GM23338 (cell line): ENCODE results near the gene ANTXR2. TPM values are rescaled to one million over a fixed set of nuclear protein-coding genes. Genes with fewer than 3 reads are reported as not detected.

Source experiments
- ATAC-seq: fragments of 200-7000 bp; cut with Tn5 transposase; 3 replicates; pipeline ENCODE4 v1.9.1; 2020
- DNase-seq: peaks from one replicate; pipeline ENCODE4 v3.0.0-alpha.2; 2015; ENCODE audit warnings: low spot score
- H2AFZ ChIP-seq: fragments of 200-600 bp; sonication (generic); 2 replicates; pipeline ENCODE4 v1.8.0; 2016; ENCODE audit warnings: antibody characterized with exemption, mild to moderate bottlenecking, moderate library complexity
- H3F3A ChIP-seq: fragments of 200-600 bp; sonication (generic); replicated peaks from 2 replicates; pipeline ENCODE4 v1.8.0; 2017; ENCODE audit warnings: antibody characterized with exemption, mixed run types, low read depth
- H3K27ac ChIP-seq: fragments of 200-600 bp; sonication (generic); 2 replicates; pipeline ENCODE4 v1.6.1; 2016; ENCODE audit warnings: low read depth
- H3K27me3 ChIP-seq: fragments of 200-600 bp; sonication (generic); 2 replicates; pipeline ENCODE4 v1.8.0; 2016; ENCODE audit warnings: mild to moderate bottlenecking, mixed run types, moderate library complexity; ENCODE audit not compliant: insufficient read depth
- H3K36me3 ChIP-seq: fragments of 200-600 bp; sonication (generic); 2 replicates; pipeline ENCODE4 v1.8.0; 2016; ENCODE audit warnings: mild to moderate bottlenecking; ENCODE audit not compliant: insufficient read depth
- H3K4me1 ChIP-seq: fragments of 200-600 bp; sonication (generic); 2 replicates; pipeline ENCODE4 v1.8.0; 2016; ENCODE audit warnings: mild to moderate bottlenecking, moderate library complexity; ENCODE audit not compliant: insufficient read depth
- H3K4me2 ChIP-seq: fragments of 200-600 bp; sonication (generic); 2 replicates; pipeline ENCODE4 v1.7.1; 2017; ENCODE audit warnings: mixed run types
- H3K4me3 ChIP-seq: fragments of 200-600 bp; sonication (generic); 2 replicates; pipeline ENCODE4 v1.6.1; 2016; ENCODE audit warnings: mixed run types
- H3K79me2 ChIP-seq: fragments of 200-600 bp; sonication (generic); replicated peaks from 2 replicates; pipeline ENCODE4 v1.8.0; 2017; ENCODE audit warnings: mild to moderate bottlenecking; ENCODE audit not compliant: insufficient read depth
- H3K9me2 ChIP-seq: fragments of 200-600 bp; sonication (generic); 2 replicates; pipeline ENCODE4 v1.8.0; 2017; ENCODE audit not compliant: insufficient read depth
- H4K20me1 ChIP-seq: fragments of 200-600 bp; sonication (generic); replicated peaks from 2 replicates; pipeline ENCODE4 v1.8.0; 2017; ENCODE audit warnings: mild to moderate bottlenecking; ENCODE audit not compliant: insufficient read depth
- H3K27ac Mint-ChIP-seq: 2 replicates; pipeline ENCODE4 v1.8.0; 2020; ENCODE audit warnings: inconsistent platforms, mild to moderate bottlenecking, moderate library complexity, mixed read lengths
- H3K27me3 Mint-ChIP-seq: 3 replicates; pipeline ENCODE4 v1.8.0; 2022; ENCODE audit warnings: low read depth, mild to moderate bottlenecking, moderate library complexity, mixed read lengths, inconsistent platforms; ENCODE audit not compliant: insufficient read depth, poor library complexity
- H3K36me3 Mint-ChIP-seq: 3 replicates; pipeline ENCODE4 v1.8.0; 2021; ENCODE audit warnings: low read depth, mild to moderate bottlenecking, inconsistent platforms, moderate library complexity, mixed read lengths
- H3K4me1 Mint-ChIP-seq: 3 replicates; pipeline ENCODE4 v1.8.0; 2020; ENCODE audit warnings: mild to moderate bottlenecking, inconsistent platforms, mixed read lengths
- H3K4me3 Mint-ChIP-seq: 3 replicates; pipeline ENCODE4 v1.8.0; 2021; ENCODE audit warnings: moderate library complexity, mild to moderate bottlenecking, inconsistent platforms, mixed read lengths
- H3K9me3 Mint-ChIP-seq: 3 replicates; pipeline ENCODE4 v1.8.0; 2020; ENCODE audit warnings: moderate library complexity, mild to moderate bottlenecking, inconsistent platforms, mixed read lengths
- EZH2phosphoT487 ChIP-seq: fragments of 200-600 bp; sonication (generic); IDR thresholded peaks from one replicate; pipeline ENCODE4 v1.8.1; 2018; ENCODE audit warnings: antibody characterized with exemption; ENCODE audit not compliant: unreplicated experiment
- NANOG ChIP-seq: IDR thresholded peaks from 2 replicates; pipeline ENCODE4 v1.6.1; 2016; ENCODE audit warnings: antibody characterized with exemption, borderline replicate concordance
- STAT1 ChIP-seq: IDR thresholded peaks from one replicate; pipeline ENCODE4 v1.6.1; 2016; ENCODE audit warnings: antibody characterized with exemption; ENCODE audit not compliant: unreplicated experiment
- ZNF462 ChIP-seq: fragments of 250-450 bp; sonication (Bioruptor Pico); IDR thresholded peaks from 2 replicates; pipeline ENCODE4 v1.5.0; 2020; ENCODE audit warnings: mild to moderate bottlenecking, moderate library complexity
- polyA plus RNA-seq: library from polyadenylated mRNA; unstranded; fragments of >200 nt; fragmentation: Nextera tagmentation; extraction: Ambion mirVana; gene quantifications from 2 replicates; pipeline ENCODE4 v1.2.1, GENCODE V29; 2016
- total RNA-seq: library from RNA; depleted of rRNA; stranded (reverse); fragments of >200 nt; shearing (Covaris generic); gene quantifications from 2 replicates; pipeline ENCODE4 v1.2.3, GENCODE V29; 2014

The ANTXR2 gene
- total and polyA plus RNA-seq, 2 experiments from 2014 or later = 2.0 to 5.3 TPM

DNA sequence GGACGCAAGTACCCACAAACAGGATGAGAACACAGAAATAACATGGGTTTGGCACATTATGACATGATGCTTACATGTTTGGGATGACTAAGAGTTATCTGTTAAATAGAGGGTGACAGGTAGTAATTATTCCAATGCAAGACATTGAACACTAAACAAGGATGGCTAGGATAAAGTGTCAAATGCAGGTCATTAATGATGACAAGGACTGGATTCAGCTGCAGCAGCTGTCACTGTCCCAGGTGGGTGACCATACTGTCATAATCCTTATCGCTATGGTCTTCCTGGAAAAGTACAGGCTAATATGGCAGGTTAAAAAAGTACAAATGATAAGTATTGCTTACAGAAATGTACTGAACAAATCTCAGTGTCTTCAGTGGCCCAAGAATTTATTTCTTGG lies 123.9 kb downstream of the ANTXR2 start:
- H3K27ac Mint-ChIP-seq = no peak overlapping the region
- Histone ChIP-seq H3K9me2 (no peaks in the 10 kb centered on the region), H3K36me3 (no peaks in the 10 kb centered on the region), H4K20me1 (no peaks in the 10 kb centered on the region), H3K27me3 (no peaks in the 10 kb centered on the region), H3K4me3 (no peak overlapping the region), H3K4me1 (no peaks in the 10 kb centered on the region), H2AFZ (no peak overlapping the region), H3F3A (no peaks in the 10 kb centered on the region), H3K4me2 (no peak overlapping the region), H3K27ac (no peak overlapping the region), H3K79me2 (no peaks in the 10 kb centered on the region)
- ATAC-seq = no peak
- no peaks in the 10 kb centered on the region for H3K9me3 Mint-ChIP-seq
- no peak overlapping the region for H3K4me3 Mint-ChIP-seq
- H3K36me3 Mint-ChIP-seq = no peaks in the 10 kb centered on the region
- no peak for DNase-seq
- peaks cover 2% of the 10 kb centered on the region; the same call in 1 of the 3 replicates for H3K4me1 Mint-ChIP-seq
- H3K27me3 Mint-ChIP-seq = no peaks in the 10 kb centered on the region
- TF ChIP-seq ZNF462 (CRISPR knock-in tag) = no peak

GRCh38 chr4:79948739-79949138 lies 124.3 kb downstream of the ANTXR2 start:
- Histone ChIP-seq H3K4me3 (no peak overlapping the region), H3K9me2 (no peaks in the 10 kb centered on the region), H3F3A (no peaks in the 10 kb centered on the region), H3K4me1 (no peaks in the 10 kb centered on the region), H4K20me1 (no peaks in the 10 kb centered on the region), H3K36me3 (no peaks in the 10 kb centered on the region), H3K4me2 (no peak overlapping the region), H3K27ac (no peak overlapping the region), H3K79me2 (no peaks in the 10 kb centered on the region), H3K27me3 (no peaks in the 10 kb centered on the region), H2AFZ (no peak overlapping the region)
- H3K4me1 Mint-ChIP-seq = peaks cover 2% of the 10 kb centered on the region; the same call in 1 of the 3 replicates
- no peaks in the 10 kb centered on the region for H3K36me3 Mint-ChIP-seq
- no peak for ATAC-seq
- H3K27ac Mint-ChIP-seq = no peak overlapping the region
- H3K27me3 Mint-ChIP-seq = no peaks in the 10 kb centered on the region
- no peak overlapping the region for H3K4me3 Mint-ChIP-seq
- H3K9me3 Mint-ChIP-seq = no peaks in the 10 kb centered on the region
- DNase-seq = no peak
- TF ChIP-seq STAT1 (no peak), EZH2phosphoT487 (no peak), NANOG (no peak), ZNF462 (CRISPR knock-in tag) (no peak)
